MM.1S (cell line): Measurements from ENCODE around the gene TRAPPC4.

Experiments
- CTCF ChIP-seq: fragments of 300-600 bp; sonication (generic); IDR thresholded peaks from 2 replicates; pipeline ENCODE4 v1.5.1; 2016; ENCODE audit warnings: antibody characterized with exemption, low read length, mixed read lengths
- EZH2phosphoT487 ChIP-seq: fragments of 300-600 bp; sonication (generic); IDR thresholded peaks from 2 replicates; pipeline ENCODE4 v1.6.1; 2018; ENCODE audit warnings: antibody characterized with exemption, low read length

- TF ChIP-seq CTCF = no peak
- TF ChIP-seq EZH2phosphoT487 = no peak
Measured at GRCh38 chr11:119046489-119046888, 27.9 kb downstream of the TRAPPC4 start.
